NCI-H187 (cell line): ENCODE measurements around the gene ATP1A1.
A peak's percentile ranks its signal among the peaks of the same experiment; 100 is the strongest.

Experiments
- DNase-seq, 2 experiments: peaks; one replicate each; lab custom pipeline; 2025; lab: John Stamatoyannopoulos, UW

Gene ATP1A1

DNA sequence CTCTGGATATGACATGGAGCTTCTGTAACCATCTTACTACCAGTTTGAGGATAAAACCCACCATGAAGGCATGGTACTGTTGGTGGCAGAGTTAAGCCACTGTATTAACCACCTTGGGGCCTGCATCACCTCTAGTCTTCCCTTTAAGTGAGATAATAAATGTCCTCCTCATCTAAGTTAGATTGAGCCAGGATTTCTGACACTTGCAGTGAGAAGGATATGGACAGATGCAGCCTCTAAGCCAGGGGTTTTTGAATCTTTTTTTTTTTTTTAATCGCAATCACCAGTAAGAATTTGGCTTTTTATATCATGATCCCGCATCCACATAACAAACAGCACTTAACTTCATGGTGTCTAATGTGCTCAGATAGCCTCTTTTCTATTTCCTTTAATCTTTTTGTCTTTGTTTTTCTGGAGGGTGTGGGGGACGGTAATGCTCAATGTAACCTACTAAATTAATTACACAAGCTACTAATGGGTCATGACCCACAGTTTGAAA lies 42.2 kb downstream of the ATP1A1 start:
- DNase-seq = no peak

DNA sequence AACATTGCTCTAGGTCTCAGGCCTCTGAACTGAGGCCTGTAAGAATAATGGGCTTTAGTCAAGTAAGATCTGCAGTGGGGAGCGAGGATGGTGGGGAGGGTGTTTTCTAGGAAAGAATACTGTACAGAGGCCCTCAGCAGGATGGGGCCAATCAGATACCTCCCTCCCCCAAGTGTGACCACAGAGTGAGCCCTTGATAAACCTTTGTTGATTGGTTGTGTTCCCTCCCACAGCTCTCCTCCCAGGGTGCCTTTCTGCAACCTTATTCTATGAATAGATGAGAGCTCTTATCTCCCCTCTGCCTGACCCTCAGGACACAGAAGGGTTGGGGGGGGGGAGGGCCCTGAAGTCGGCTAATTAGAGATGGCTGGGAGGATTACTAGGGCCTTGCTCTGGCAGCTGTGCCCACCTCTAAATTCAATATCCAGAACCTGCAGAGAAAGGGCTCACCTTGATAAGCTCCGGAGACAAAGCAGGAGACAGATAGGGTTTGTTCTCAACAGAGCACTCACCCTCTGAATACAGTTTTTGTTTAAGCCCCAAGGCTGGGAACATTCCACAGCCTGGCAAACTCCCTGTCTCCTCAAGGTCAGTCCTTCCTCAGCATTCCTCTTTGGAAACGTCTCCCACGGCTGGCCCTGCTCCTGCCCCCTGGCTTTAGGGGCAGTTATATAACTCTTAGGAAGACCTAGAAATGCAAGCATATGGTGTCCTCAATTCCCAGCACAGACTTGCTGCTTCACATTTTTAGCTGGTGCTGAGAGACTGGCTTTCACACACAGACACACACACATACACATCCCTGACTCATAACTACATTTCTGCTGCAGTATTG lies 42.9 kb downstream of the ATP1A1 start:
- DNase-seq = peak; percentile 83 to 89

DNA sequence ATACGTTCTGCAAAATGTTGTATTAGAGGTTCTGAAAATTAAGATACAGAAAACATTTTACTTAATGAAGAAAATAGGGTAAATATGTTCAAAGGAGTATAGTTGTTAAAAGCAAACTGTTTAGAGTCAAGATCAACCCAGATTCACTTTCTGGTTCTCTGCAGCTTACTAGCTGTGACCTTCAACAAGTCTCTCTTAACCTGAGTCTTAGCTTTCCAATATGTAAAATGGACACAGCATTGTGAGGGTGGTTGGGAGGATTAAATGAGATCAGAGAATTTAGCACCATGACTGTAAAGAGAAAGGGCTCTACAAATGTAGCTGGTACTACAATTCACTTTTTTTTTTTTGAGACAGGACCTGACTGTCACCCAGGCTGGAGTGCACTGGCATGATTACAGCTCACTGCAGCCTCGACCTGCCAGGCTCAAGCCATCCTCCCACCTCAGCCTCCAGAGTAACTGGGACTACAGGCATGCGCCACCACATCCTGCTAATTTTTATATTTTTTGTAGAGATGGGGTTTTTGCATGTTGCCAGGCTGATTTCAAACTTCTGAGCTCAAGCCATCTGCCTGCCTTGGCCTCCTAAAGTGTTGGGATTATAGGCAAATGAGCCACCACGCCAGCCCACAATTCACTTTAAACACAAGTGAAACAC lies 43.9 kb downstream of the ATP1A1 start:
- no peak for DNase-seq

DNA sequence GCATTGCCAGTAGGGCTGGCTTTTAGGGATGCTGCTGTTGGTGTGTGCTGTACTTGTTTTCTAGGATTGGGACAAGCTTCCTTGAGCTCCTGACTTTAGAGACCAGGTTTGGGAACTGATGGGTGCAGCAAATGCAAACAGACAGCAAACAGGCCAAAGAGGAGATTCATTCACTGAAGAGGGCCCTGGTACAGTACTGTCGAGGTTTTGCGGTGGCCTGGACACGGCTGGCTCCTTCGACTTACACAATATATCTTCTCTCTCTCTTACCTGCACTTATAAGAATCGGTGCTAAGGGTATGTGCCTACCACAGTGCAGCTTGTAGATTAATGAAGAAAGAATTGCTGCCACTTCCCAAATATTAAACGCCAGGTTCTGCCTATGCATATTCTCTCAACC lies 44.6 kb downstream of the ATP1A1 start:
- DNase-seq = no peak

DNA sequence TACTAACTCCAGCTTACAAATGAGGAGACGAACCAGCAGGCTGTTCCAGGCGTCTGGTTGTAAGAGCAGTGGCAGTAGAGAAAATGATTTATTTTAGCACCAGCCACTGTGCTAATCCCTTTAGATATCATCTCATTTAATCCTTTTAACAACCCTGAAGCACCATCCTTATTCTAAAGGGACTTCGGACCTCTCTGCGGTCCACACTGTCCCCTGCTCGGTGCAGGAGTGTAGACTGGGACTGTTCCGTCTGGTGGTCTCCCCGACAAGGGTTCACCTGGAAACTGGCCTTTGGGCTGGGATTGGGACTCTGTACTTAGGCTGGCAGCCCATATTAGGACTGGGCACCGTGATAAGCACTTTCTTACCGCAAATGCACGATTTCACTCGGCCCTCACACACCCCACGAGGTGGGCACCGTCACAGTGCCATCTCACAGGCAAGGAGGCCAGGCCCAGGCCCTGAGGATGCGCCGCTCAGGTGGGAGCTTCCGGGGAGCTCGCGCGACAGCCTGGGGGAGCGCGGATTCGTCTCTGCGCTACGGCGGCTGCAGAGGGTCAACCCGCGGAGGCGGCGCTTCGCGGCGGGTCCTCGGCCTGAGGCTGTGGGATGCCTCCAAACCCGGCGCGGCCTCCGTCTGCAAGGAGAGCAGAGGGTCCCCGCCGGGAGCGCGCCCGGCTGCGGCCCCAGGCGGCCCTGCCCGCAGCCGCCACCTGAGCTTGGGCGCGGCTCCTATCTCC lies 45.2 kb downstream of the ATP1A1 start:
- peak; percentile 50 to 62 for DNase-seq

DNA sequence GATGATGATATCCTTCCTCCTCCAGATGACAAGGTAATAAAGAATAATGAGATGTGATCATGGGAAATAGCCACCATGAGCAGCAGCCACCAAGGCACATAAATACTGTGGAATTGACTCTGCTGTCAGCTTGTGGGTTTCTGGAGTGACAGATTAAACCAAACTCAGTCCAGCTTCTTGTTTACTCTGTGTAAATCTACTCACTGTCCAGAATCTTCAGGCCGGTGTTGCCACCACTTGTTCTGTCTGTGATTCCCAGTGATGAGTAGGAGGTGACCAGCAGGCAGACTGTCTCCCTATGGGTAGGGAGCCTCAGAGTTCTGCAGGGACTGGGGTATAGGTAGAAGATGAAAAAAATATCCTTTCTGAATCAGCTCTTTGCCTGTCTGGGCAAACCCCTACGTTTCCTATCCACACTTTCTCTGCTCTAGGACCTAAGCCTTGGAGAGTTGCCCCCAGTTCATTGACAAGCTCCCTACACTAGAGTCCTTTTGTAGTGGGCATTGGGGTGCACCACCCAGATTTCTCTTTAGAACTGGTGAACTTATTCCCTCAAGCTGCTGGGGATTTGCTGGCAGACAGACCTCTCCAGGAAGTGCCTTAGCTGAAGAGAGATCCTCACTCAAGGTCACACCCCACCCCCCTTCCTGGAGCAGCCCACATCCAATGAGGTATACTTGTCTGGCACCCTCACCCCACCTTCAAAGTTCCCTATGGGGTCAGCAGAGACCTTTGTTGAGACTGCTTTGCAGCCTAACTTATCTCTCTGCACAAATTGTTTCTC lies 47.6 kb downstream of the ATP1A1 start:
- no peak for DNase-seq

DNA sequence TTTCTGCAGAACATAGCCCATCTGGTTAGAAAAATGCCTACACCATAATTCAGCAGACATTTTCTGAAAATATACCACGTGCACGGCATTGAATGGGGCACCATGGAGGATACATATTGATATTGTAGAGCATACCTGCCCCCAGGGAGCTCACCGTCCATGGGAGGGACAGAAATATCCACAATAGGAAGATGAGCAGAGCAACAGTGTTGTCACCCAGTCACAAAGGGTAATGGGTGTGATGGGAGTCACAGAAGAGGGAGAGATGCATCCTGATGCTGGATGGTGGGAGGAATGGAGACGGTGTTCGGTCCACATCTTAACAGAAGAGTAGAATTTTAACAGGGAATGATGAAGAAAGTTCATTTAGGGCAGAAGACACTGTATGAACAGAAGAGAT lies 51.4 kb downstream of the ATP1A1 start:
- no peak for DNase-seq

DNA sequence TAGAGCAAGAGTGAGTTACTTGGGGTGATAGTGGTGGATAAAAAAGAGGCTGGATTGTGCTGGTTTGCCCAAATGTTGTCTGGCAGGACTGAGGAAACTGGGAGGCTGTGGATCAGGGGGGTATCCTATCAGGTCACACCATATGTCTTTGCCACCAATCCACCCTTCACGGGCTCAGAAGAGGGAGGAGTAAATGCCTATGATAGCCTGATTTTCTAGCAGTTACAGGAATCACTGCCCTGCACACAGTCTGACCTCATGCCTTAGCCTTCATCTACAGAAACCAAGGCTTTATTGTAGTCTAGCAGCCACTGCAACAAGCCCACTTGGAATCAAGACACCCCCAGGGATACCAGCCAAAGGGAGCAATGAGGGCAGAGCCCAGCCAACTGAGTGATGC lies 51.8 kb downstream of the ATP1A1 start:
- no peak for DNase-seq

DNA sequence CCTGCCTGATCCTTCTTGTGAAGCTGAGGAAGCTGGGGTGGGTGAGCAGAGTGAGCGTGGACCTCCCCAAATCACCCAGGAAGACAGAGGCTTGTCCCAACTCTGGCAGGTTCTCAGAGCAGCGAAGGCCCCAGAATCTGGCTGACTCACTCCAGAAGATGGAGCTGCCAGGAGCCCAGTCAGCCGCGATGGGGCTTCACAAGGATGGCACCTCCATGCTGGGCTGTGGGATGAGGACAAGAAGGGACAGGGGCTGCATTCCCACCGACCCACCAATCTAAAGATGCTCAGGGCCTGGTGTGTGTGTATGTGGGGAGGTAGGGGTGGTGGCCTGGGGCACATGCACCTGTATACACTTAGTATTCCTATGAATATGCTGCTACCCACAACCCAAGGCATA lies 52.9 kb downstream of the ATP1A1 start:
- no peak for DNase-seq

DNA sequence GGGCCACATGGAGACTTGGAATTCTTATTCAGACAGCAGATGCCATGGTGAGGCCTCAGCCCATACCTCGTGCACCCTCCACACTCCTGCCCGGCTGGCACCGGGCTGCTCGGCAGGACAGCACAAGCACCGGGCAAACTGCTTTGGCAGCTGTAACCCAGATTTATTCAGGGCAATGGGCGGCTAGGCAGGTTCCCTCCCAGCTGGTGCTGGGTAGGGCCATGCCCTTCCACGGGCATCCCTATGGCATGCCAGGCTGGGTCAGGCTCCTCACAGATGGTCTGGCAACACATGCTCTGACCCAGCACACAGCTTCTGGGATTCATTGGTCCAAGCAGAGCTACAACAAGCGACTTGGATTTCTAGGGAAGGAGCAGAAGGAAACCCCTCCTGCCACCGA lies 53.4 kb downstream of the ATP1A1 start:
- DNase-seq = no peak

DNA sequence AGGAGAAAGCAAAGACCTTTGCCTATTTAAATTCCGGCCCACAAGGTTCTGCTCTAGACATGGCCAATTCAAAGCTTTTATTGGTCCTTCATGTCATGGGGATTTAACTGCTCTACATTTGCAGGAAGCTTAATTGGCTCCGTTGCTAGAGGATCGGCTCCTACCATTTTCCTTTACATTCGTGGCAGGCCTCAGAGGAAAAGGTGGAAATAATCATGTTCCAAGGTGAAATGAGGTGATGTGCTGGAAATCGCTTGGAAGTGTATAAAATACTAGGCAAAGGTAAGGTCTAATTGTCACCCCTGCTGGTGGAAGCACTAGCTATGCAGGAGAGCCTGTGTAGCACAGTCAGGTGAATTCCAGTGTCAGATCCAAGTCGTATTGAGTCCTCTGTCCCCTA lies 55.5 kb downstream of the ATP1A1 start:
- DNase-seq = no peak

DNA sequence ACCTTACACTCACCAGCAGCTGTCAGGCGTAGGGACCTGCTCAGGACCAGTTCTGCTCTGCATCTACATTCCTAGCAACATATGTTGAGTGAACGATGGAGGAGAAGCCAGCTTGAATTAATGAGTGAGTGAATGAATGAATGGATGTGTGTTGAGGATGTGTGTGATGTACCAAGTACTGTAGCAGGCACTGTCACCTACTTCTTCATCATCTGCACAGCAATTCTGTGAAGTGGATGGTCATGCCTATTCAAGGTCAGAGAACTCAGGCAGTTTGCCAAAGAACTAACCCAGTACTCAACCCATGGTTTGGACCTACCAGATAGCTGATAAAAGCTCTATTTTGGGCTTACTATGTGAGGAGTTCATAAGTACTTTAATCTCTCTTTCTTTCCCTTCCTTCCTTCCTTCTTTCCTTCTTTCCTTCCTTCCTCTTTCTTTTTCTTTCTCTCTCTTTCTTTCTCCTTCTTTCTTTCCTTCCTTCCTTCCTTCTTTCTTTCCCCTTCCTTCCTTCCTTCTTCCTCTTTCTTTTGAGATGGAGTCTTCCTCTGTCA lies 56.9 kb downstream of the ATP1A1 start:
- no peak for DNase-seq

DNA sequence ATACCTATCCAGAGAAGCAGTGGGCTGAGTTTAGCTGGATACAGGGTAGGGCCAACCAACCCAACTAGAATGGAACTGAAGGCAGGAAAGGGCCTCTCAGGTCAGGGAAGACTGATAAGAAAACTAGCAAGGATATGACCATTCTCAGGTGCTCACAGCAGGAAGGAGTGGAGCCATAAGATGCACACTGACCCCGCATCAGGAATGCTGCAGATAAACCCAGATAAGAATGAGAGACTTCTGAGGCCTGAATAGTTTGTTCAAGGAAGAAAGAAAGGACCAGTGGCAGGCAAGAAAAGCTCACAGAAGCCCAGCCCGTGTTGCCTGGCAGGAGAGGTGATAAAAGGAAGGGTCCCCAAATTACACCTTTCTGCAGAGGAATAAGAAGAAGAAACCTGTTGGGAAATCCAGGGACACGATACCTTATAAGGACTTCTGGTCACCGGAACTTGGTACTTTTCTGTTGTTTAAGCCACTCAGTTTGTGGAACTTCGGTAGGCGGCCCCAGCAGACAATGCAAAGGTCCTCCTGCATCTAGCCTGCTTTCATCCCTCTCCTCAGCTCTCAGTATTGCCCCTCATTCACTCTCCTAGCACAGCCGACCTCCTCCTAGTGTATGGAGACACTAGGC lies 58.9 kb downstream of the ATP1A1 start:
- DNase-seq = no peak

DNA sequence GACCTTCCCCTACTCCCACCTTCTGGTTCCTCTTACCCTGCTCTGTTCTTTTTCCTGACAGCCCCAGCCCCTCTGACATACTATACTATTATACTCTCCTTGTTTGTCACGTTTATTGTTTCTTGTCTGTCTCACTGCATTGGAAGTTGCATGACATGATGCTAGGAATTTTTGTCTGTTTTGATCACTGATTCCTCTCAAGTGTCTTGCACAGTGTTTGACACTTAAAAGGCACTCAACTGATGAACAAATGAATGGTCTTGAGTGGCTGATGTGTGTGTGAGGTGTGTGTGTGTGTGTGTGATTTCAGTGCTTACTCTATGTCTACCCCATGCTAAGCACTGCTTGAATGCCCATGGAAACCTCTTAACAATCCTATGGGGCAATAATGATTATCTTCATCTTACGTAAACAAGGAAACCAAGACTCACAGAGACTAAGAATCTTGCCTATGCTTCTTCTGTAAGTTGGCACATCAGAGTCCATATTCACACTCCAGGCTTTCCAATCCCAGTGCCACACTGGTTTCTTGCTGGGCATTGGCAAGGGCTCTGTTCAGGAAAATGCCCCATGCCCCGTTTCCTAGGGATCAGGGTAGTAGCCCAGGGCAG lies 59.7 kb downstream of the ATP1A1 start:
- no peak for DNase-seq

DNA sequence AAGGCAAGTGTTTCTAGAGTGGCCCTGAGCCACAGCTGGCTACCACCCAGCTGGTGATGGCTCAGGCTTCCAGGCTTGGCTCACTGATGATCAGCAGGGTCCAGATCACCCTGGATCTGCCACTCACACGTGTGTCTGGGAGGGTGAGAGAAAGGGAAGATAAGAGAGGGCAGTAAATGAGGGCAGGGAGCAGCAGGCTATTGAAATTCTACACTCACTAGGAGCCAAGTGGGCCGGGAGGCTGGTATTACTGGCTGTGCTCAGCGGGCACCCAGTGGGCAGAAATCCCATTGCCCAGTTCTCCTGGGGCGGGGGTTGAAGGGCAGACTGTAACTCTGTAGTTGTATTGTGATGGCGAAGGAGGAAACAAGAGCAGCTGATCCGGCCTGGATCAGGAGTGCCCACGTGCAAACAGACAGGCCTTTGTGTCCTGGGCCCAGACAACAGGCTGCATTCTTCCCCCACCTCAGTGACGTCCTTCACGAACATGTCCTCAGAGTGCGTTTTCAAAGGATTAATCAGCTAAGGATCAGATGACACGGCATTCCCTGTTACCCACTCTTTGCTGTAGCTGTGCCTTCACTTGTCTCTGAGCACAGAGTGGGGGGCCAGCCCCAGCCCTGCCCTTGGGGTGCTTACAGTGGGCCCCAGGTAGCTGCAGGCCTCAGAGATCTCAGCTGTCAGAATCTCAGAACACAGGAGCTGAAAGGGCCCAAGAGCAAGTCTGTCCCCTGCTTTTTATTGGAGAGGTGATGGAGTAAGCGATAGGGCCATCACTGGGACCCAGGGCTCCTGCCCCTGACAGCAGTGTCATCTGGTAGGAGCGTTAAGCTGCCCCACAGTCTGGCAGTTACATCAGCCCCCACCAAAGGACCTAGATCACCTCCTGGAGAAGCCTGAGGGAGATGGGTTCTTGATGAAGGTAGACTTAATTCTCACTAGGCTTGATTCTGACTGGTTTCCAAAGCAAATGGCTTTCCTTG lies 60.5 kb downstream of the ATP1A1 start:
- DNase-seq = no peak

DNA sequence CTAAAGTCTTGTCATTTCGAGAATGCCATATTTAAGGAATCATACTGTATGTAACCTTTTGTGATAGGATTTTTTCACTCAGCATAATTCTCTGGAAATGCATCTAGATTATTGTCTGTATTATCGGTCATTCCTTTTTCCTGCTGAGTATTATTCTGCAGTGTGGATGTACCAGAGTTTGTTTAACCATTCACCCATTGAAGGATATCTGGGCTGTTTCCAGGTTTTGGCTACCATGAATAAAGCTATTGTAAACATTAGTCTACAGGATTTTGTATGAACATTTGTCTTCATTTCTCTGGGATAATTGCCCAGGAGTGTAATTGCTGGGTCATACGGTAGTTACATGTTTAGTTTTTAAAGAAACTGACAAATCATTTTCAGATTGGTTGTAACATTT lies 61.8 kb downstream of the ATP1A1 start:
- no peak for DNase-seq

DNA sequence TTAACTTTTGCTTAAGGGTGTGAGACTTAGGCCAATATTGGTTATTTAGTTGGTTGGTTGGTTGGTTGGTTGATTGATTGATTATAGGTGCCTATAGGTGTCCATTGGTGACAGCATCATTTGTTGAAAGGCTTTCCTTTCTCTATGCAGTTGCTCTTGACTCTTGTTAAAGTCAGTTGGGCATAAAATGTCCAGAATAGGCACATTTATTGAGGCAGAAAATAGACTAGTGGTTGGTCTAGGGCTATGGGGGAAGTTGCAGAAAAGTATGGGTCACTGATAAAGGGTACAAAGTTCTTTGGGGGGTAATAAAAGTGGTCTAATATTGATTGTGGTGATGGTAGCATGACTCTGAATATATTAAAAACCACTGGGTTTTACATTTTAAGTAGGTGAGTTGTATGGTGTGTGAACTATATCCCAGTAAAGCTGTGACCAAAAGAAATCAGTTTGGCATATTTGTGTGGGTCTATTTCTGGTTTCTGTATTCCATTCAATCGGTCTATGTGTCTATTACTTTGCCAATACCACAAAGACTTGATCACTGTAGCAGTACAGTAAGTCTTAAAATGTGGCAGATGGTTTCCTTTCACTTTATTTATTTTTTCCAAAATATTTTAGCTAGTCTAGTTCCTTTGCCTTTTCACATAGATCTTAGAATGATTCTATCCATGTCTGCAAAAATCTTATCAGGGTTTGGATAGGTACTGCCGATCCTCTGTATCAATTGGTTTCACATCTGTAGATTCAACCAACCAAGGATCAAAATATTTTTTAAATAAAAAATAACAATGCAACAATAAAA lies 63.0 kb downstream of the ATP1A1 start:
- no peak for DNase-seq

DNA sequence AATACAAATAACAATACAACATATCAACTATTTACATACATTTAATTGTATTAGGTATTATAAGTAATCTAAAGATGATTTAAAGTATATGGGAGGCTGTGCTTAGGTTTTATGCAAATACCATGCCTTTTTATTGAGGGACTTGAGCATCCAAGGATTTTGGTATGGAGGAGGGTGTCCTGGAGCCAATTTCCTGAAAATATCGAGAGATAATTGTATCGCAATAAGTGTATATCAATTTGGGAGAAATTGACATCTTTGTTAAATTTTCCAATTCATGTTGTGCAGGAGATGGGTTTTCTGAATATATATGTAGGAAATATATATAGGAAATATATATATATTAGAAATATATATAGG lies 63.5 kb downstream of the ATP1A1 start:
- DNase-seq = no peak

DNA sequence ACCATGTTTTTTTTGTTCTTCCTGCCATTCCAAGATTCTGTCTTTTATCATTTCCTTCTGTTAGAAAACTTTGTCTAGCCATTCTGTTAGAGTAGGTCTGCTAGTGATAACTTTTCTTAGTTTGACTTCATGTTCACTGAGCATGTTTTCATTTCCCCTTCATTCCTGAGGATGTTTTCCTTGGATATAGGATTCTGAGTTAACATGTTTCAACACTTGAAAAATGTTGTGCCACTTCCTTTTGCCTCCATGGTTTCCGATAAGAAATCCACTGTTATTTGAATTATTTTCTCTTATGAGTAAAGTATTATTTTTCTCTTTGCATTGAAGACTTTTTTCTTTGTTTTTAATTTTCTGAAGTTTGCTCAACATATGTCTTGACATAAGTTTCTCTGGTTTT lies 66.7 kb downstream of the ATP1A1 start:
- no peak for DNase-seq
